C4-2B (cell line): ENCODE data around the gene TMEM191C.

Experiments used
- ZFX ChIP-seq: fragments of 450-650 bp; IDR thresholded peaks from 2 replicates; pipeline ENCODE4 v1.6.1; 2017
- TF ChIP-seq, protein P1 (sequence below): fragments of 450-650 bp; conservative IDR thresholded peaks from 2 replicates; pipeline ENCODE4 v1.5.1; 2017; ENCODE audit warnings: mild to moderate bottlenecking

DNA sequence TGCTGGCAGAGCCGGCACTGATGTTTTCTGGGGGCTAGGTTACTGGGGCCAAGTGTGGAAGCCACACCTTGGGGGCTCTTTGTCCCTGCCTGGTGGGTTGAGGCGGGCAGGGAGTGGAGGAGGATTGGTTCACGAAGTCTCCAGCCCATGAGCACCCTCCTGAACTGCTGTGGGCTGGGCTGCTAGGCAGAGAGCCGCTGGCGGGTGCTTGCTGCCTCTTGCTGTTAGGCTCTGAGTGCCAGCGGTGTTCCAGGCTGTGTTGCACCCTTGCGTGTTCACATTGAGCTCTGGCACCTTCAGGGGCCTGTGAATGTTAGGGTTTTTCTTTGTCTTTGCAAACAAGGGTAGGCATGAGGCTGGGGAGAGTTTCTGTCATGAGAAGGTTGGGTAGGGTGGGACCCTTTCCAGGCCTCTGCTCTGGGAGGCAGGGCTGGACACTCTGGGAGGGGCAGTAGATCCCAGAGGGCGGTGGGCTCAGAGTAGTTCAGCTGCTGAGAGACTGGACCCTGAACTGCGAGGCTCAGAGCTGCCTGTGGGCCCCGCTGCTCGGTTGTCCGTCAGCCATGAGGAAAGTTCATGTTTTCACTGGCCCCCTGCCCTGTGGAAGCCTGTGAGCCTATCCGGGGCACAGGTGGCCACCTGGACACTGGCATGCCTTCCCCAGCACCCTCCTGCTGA, 24.0 kb upstream of the TMEM191C start:
- TF ChIP-seq, protein P1, sequence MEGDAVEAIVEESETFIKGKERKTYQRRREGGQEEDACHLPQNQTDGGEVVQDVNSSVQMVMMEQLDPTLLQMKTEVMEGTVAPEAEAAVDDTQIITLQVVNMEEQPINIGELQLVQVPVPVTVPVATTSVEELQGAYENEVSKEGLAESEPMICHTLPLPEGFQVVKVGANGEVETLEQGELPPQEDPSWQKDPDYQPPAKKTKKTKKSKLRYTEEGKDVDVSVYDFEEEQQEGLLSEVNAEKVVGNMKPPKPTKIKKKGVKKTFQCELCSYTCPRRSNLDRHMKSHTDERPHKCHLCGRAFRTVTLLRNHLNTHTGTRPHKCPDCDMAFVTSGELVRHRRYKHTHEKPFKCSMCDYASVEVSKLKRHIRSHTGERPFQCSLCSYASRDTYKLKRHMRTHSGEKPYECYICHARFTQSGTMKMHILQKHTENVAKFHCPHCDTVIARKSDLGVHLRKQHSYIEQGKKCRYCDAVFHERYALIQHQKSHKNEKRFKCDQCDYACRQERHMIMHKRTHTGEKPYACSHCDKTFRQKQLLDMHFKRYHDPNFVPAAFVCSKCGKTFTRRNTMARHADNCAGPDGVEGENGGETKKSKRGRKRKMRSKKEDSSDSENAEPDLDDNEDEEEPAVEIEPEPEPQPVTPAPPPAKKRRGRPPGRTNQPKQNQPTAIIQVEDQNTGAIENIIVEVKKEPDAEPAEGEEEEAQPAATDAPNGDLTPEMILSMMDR, result no peak
- TF ChIP-seq ZFX, result no peak
